Daoy (cell line): ENCODE results near the gene EDN1. TPM values are rescaled to one million over a fixed set of nuclear protein-coding genes. Genes with fewer than 3 reads are reported as not detected.

Source experiments
- DNase-seq: peaks from one replicate; pipeline ENCODE4 v3.0.0-alpha.2; 2015; ENCODE audit warnings: low read depth
- total RNA-seq: library from RNA; depleted of rRNA; stranded (reverse); fragments of >200 nt; shearing (Covaris generic); gene quantifications from 2 replicates; pipeline ENCODE4 v1.2.3, GENCODE V29; 2014; rRNA removed

Gene EDN1
- total RNA-seq, result 30.2 and 36.6 TPM in 2 replicates

DNA sequence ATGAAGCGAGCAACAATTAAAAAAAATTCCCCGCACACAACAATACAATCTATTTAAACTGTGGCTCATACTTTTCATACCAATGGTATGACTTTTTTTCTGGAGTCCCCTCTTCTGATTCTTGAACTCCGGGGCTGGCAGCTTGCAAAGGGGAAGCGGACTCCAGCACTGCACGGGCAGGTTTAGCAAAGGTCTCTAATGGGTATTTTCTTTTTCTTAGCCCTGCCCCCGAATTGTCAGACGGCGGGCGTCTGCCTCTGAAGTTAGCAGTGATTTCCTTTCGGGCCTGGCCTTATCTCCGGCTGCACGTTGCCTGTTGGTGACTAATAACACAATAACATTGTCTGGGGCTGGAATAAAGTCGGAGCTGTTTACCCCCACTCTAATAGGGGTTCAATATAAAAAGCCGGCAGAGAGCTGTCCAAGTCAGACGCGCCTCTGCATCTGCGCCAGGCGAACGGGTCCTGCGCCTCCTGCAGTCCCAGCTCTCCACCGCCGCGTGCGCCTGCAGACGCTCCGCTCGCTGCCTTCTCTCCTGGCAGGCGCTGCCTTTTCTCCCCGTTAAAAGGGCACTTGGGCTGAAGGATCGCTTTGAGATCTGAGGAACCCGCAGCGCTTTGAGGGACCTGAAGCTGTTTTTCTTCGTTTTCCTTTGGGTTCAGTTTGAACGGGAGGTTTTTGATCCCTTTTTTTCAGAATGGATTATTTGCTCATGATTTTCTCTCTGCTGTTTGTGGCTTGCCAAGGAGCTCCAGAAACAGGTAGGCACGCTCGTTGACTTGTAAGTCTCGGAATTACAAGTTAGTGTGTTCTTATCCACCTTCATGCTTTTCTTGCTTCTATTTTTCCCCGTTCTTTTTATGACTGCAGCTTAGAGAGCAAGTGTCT lies at the start of gene EDN1:
Gene EDN1 (plus strand): TSS at position 429 of the 888 bp plus-strand sequence. CDS start 269 bp downstream, at position 698.
- peak; percentile 96 for DNase-seq

DNA sequence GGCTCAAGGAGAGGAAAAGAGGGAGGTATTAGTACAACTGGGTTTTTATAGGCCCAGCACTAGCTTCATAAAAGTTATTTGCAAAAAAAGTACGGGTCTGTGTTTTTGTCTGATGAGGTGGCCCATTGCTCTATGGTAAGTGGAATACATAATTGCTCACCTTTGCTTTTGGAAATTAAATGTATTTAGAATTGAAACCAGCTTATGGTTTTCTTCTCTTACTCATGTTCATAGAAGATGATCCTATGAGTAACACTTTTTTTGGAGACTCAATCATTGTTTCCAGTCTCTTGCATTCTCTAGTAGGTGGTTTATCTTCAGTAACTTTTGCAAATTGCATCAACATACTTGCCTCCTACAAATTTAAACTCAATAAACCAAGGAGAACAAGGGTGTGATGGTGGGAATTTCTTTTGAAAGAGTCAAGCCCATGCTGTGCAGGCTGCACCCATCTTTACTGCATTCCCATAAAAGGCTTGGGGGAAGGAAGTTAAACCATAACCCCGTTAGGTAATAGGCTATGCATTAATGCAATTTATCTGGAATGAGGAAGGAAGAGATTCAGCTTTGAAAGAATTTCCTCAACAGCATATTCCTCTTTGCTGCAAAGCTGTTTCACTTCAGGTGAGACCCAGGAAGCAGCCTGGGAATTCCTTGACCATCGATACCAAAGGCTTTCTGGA lies 48.5 kb upstream of the EDN1 start:
- DNase-seq, result no peak

DNA sequence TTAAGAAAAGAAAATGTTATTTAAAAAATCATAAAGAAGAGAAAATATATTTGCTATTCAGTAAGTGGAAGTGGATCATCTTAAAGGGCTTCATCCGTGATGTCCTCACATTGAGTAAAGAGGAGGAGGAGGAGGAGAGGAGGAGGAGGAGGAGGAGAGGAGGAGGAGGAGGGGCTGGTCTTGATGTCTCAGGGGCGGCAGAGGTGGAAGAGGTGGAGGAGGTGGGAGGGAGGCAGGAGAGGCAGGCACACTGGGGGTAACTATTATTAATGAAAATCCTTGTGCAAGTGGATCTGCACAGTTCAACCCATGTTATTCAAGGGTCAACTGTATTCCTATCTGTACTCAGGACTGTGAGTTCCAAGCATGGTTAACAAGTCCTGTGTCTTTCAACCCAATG lies 47.0 kb upstream of the EDN1 start:
- no peak for DNase-seq

- DNase-seq, result no peak
Measured at GRCh38 chr6:12245360-12245759, 44.8 kb upstream of the EDN1 start.

DNA sequence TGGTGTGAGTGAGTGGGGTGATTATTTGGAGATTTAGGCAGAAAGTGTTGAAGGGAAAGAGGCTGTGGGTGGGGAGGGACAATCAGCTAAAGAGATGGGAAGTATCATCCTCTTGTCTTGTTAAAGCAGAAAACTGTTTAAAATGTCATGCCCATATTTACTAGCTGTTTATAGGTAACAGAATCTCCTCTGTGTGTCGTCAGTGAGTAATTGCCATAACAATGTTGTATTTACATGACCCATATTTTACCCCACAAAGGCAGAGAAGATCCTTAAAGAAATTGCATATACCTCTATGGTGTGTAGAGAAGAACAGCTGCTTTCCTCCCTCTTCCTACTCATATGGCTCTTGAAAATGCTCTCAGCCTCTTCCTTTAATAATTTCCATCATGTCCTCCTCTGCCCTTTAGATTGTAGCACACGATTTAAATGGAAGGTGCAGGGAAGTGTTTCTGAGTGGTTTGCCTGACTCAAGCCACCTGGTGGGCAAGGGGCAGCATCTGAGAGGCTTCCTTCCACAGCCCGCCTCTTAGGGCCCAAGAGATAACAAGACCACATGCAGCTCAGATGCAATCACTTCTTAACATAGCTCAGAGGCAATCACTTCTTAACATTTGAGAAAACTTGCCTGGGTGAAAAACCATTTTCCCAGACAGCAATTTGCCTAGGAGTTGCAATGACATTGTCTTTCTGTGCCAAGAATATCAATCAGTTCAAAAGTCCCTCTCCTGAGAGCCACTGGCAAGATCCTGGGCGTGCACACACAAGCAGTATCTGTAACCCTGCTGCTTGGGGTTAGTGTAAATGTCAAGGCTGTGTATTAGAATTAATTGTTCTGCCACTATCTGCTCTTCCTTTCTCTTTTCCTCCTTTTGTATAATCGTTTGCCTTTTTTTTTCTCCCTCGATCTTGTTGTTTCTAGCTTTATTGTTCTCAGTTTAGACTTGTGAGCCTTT lies 44.1 kb upstream of the EDN1 start:
- no peak for DNase-seq

DNA sequence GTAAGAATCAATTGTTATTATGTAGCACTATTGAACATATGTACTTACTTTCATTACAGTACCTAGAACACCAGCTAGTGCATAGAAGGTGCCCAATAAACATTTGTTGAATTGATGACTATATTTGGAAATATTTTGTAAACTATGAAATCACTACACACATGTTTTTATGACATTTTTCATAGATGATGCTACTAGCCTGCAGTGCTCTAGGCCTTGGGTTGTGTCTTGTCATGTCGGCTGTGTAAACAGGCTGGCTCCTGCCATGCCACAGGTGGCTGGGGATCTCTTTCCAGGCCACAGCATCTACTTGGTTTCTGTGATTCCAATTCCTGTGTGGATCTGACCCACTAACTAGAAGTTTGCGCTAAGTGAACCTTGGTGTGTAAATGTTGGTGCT lies 43.3 kb upstream of the EDN1 start:
- no peak for DNase-seq

- DNase-seq, result no peak
Measured at GRCh38 chr6:12249541-12250382, 40.4 kb upstream of the EDN1 start.

GRCh38 chr6:12250383-12250770 lies 39.8 kb upstream of the EDN1 start:
- no peak for DNase-seq

- no peak for DNase-seq
Measured at GRCh38 chr6:12254210-12254609, 36.0 kb upstream of the EDN1 start.

- DNase-seq, result no peak
Measured at GRCh38 chr6:12258191-12258590, 32.0 kb upstream of the EDN1 start.

DNA sequence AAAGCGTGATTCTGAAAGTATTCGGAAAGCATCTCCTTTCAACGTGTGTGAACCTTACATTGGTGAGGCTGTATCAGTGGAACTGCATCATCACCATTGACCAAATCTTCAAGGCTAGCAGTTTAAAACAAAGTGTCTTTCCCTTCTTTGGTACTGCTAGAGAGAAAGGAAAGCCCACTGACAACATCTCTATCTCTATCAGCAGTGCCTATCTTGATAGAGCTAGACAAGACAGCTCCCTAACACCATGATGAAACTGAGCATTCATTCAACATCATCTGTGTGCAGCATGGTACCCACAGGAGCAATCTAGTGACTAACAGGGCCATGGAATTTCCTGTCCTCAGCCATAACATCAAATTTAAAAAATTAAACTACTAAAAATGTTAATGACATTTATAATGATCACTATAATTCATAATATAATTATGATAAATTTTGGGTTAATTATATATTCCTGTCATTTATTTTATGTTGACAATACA lies 31.5 kb upstream of the EDN1 start:
- no peak for DNase-seq

- no peak for DNase-seq
Measured at GRCh38 chr6:12260458-12261093, 29.6 kb upstream of the EDN1 start.

DNA sequence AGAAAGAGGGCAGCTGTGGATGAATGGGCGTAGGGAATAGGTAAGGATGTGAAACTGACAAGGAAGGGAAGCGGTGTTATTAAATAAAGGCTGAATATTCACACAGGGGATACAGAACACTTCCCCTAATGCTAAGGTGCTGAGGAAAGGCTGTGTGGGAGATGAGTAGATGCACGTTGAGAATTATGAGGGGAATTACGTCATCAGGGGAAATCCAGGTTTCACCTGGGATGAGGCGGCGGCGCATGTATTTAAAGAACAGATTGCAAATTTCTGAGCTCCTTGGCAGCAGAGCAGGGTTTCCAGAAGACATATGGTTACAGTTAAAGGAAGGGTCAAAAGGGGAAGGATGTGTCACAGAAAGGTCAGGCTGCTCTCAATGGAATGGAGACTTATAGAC lies 28.7 kb upstream of the EDN1 start:
- DNase-seq, result no peak

GRCh38 chr6:12262236-12263061 lies 27.7 kb upstream of the EDN1 start:
- no peak for DNase-seq

- DNase-seq, result no peak
Measured at GRCh38 chr6:12263403-12263802, 26.8 kb upstream of the EDN1 start.

- no peak for DNase-seq
Measured at GRCh38 chr6:12264671-12265070, 25.5 kb upstream of the EDN1 start.

- DNase-seq, result no peak
Measured at GRCh38 chr6:12265296-12265695, 24.9 kb upstream of the EDN1 start.

DNA sequence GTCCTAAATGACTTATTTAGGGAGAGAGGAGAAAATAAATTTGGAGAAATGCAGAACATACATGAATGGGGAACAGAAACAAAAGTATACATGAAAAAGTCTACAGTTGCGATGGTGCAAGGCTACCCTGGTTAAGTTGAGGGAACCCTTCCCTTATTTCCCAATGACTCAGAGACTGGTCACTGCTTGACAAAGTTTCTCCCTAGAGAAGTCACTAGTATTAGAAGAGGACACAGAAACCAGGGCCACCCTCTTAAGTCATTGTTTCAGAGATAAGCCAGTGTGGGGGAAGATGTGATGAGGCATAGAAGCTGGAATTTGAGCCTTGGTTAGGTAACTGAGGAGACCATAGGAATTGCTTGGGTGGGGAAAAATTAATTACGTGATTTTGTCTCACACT lies 24.4 kb upstream of the EDN1 start:
- DNase-seq, result peak; percentile 76

GRCh38 chr6:12266571-12266970 lies 23.6 kb upstream of the EDN1 start:
- DNase-seq, result peak; percentile 79
